Gastrocnemius medialis (tissue), 4 donors: ENCODE measurements around the gene ECE1.

Source experiments
- POLR2A ChIP-seq, 2 donors: fragments of 450-650 bp; IDR thresholded peaks; one replicate each; pipeline ENCODE4 v1.6.1; 2017; ENCODE audit warnings: antibody characterized with exemption in 2 of 2, mild to moderate bottlenecking in 2 of 2, moderate library complexity in 2 of 2
- TF ChIP-seq, protein P1 (sequence below), 5 experiments: fragments of 450-650 bp in 3 of 5; fragments of 200-600 bp in 2 of 5; sonication (generic) in 2 of 5; IDR thresholded peaks in 4 of 5; conservative IDR thresholded peaks in 1 of 5; 1 replicate in 4 of 5; 2 replicates in 1 of 5; pipeline ENCODE4 v1.5.1; 2016 to 2019; ENCODE audit warnings: antibody characterized with exemption in 5 of 5, mild to moderate bottlenecking in 3 of 5, moderate library complexity in 3 of 5

DNA sequence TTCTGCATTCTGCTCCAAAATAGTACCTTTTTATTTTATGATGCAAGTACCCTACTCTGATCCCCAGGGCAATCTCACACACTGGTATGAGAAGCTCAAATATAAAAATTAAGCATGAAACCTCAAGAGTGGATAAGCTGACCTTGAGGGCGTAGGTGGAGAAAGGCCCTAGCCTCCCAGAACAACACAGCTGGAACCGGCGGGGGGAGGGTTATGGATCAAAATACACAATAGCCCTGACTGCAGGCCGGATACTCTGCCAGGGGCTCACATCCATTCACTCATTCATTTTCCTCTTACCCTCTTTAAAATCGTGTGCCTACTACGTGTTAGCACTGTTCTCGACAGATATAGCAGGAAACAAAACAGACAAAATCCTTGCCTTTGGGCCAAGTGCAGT, 32.8 kb upstream of the ECE1 start:
- TF ChIP-seq, protein P1, sequence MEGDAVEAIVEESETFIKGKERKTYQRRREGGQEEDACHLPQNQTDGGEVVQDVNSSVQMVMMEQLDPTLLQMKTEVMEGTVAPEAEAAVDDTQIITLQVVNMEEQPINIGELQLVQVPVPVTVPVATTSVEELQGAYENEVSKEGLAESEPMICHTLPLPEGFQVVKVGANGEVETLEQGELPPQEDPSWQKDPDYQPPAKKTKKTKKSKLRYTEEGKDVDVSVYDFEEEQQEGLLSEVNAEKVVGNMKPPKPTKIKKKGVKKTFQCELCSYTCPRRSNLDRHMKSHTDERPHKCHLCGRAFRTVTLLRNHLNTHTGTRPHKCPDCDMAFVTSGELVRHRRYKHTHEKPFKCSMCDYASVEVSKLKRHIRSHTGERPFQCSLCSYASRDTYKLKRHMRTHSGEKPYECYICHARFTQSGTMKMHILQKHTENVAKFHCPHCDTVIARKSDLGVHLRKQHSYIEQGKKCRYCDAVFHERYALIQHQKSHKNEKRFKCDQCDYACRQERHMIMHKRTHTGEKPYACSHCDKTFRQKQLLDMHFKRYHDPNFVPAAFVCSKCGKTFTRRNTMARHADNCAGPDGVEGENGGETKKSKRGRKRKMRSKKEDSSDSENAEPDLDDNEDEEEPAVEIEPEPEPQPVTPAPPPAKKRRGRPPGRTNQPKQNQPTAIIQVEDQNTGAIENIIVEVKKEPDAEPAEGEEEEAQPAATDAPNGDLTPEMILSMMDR (IDR thresholded peaks at IDR 0.05 in 4 of 5, conservative IDR thresholded peaks at IDR 0.05 in 1 of 5): no peak
- no peak for TF ChIP-seq POLR2A (IDR thresholded peaks at IDR 0.05)
